ENCODE measurements around the gene LBR.

The LBR gene

GRCh38 chr1:225474986-225475820, 47.4 kb upstream of the LBR start (continued):
- TF ChIP-seq CTCF (tag by site-specific recombination; IDR thresholded peaks at IDR 0.05) (peak; percentile 100), ZNF776 (tag by site-specific recombination; IDR thresholded peaks at IDR 0.05; ENCODE audit: borderline replicate concordance) (no peak), YY1 (tag by site-specific recombination; IDR thresholded peaks at IDR 0.05) (peak; percentile 63), ZNF362 (tag by site-specific recombination; IDR thresholded peaks at IDR 0.05) (peak; percentile 51; the same call in 1 of the 2 replicates), ZNF239 (tag by site-specific recombination; IDR thresholded peaks at IDR 0.05) (no peak), ZNF324 (tag by site-specific recombination; IDR thresholded peaks at IDR 0.05) (peak; percentile 90; the same call in 1 of the 2 replicates), ZNF202 (tag by site-specific recombination; IDR thresholded peaks at IDR 0.05; ENCODE audit: borderline replicate concordance) (no peak), PBX3 (CRISPR knock-in tag; IDR thresholded peaks at IDR 0.05) (peak; percentile 75), SETDB1 (IDR thresholded peaks at IDR 0.05; ENCODE audit: insufficient read length, low read length) (no peak), TSHZ1 (tag by site-specific recombination; IDR thresholded peaks at IDR 0.05; ENCODE audit: borderline replicate concordance) (peak; percentile 57; the same call in 1 of the 2 replicates), ZSCAN30 (tag by site-specific recombination; IDR thresholded peaks at IDR 0.05) (peak; percentile 99), HOXC10 (CRISPR knock-in tag; IDR thresholded peaks at IDR 0.05) (peak; percentile 90; the same call in 1 of the 2 replicates), OVOL3 (tag by site-specific recombination; IDR thresholded peaks at IDR 0.05) (no peak), ZNF335 (tag by site-specific recombination; conservative IDR thresholded peaks at IDR 0.05) (peak; percentile 98), MYNN (tag by site-specific recombination; IDR thresholded peaks at IDR 0.05; ENCODE audit: borderline replicate concordance) (no peak), ZNF639 (tag by site-specific recombination; IDR thresholded peaks at IDR 0.05) (0 out of 2 replicates have a peak, but pooled peaks have one; percentile 28), SP7 (tag by site-specific recombination; IDR thresholded peaks at IDR 0.05) (peak; percentile 88), ZBTB8A (tag by site-specific recombination; IDR thresholded peaks at IDR 0.05) (peak; percentile 88), ZNF777 (tag by site-specific recombination; IDR thresholded peaks at IDR 0.05; ENCODE audit: borderline replicate concordance) (no peak), ZNF280D (tag by site-specific recombination; IDR thresholded peaks at IDR 0.05) (no peak), ZNF645 (tag by site-specific recombination; IDR thresholded peaks at IDR 0.05) (no peak), ZNF707 (tag by site-specific recombination; IDR thresholded peaks at IDR 0.05) (no peak), KLF8 (tag by site-specific recombination; IDR thresholded peaks at IDR 0.05) (peak; percentile 77; the same call in 1 of the 2 replicates)

Data from HEK293 (cell line).